H1 (cell line): Measurements from ENCODE around the gene MLC1. TPM values are rescaled to one million over a fixed set of nuclear protein-coding genes. Genes with fewer than 3 reads are reported as not detected.

ENCODE experiments used
- CTCF ChIA-PET: fragments of 300-600 bp; sonication (Branson Sonifier 250); formaldehyde crosslinking; loops from one replicate; lab custom pipeline; 2021; ENCODE audit not compliant: partially characterized antibody; lab: Charles Lee
- POLR2A ChIA-PET: fragments of 300-600 bp; sonication (Branson Sonifier 250); formaldehyde crosslinking; loops from one replicate; lab custom pipeline; 2021; ENCODE audit warnings: inconsistent platforms; ENCODE audit not compliant: partially characterized antibody; lab: Charles Lee
- DNase-seq, 2 experiments: peaks; one replicate each; pipeline versions ENCODE4 v3.0.0 to v3.0.0-alpha.2; 2010 to 2022; ENCODE audit warnings: low spot score in 2 of 2, low read depth in 1 of 2, mixed read lengths in 1 of 2
- FAIRE-seq: peaks from 2 replicates; lab custom pipeline; 2011; peaks lifted over from hg19 to GRCh38; lab: Jason Lieb, UNC
- H2AFZ ChIP-seq: 2 replicates; pipeline ENCODE4 v1.8.1; 2012; ENCODE audit warnings: low read length, inconsistent platforms
- H2AK5ac ChIP-seq: 2 replicates; pipeline ENCODE4 v1.6.1; 2013; ENCODE audit warnings: low read depth, low read length
- H2BK120ac ChIP-seq: replicated peaks from 2 replicates; pipeline ENCODE3; 2013; ENCODE audit warnings: low read depth, low read length, inconsistent platforms
- H2BK12ac ChIP-seq: 2 replicates; pipeline ENCODE4 v1.6.1; 2013; ENCODE audit warnings: low read depth, low read length
- H2BK15ac ChIP-seq: 2 replicates; pipeline ENCODE4 v1.6.1; 2013; ENCODE audit warnings: low read length
- H2BK20ac ChIP-seq: 2 replicates; pipeline ENCODE4 v1.6.1; 2013; ENCODE audit warnings: low read length
- H2BK5ac ChIP-seq: 2 replicates; pipeline ENCODE4 v1.6.1; 2013; ENCODE audit warnings: low read depth, low read length
- H3K14ac ChIP-seq: 2 replicates; pipeline ENCODE4 v1.6.1; 2013; ENCODE audit warnings: inconsistent platforms; ENCODE audit not compliant: insufficient read length
- H3K18ac ChIP-seq: 2 replicates; pipeline ENCODE4 v1.6.1; 2013; ENCODE audit warnings: low read length; ENCODE audit errors: extremely low read depth
- H3K23ac ChIP-seq: 2 replicates; pipeline ENCODE4 v1.6.1; 2013; ENCODE audit warnings: inconsistent platforms; ENCODE audit not compliant: insufficient read length
- H3K23me2 ChIP-seq: 2 replicates; pipeline ENCODE4 v1.6.1; 2013; ENCODE audit warnings: low read depth, low read length
- H3K27ac ChIP-seq: 2 replicates; pipeline ENCODE4 v1.6.1; 2011; ENCODE audit warnings: low read depth, low read length, inconsistent platforms
- H3K27me3 ChIP-seq, 4 experiments: replicated peaks in 1 of 4; 1 replicate in 1 of 4; 2 replicates in 3 of 4; pipeline versions ENCODE4 v1.6.1 to v1.8.1; 2011 to 2013; ENCODE audit warnings: low read length in 3 of 4, mild to moderate bottlenecking in 3 of 4, inconsistent platforms in 2 of 4, mixed read lengths in 2 of 4, moderate library complexity in 1 of 4; ENCODE audit not compliant: control insufficient read depth in 3 of 4, insufficient read depth in 3 of 4; ENCODE audit errors: extremely low read depth in 1 of 4
- H3K36me3 ChIP-seq, 4 experiments: 2 replicates each; pipeline versions ENCODE4 v1.6.1 to v1.8.1; 2011 to 2013; ENCODE audit warnings: mild to moderate bottlenecking in 4 of 4, low read length in 3 of 4, moderate library complexity in 2 of 4, control low read depth in 1 of 4, inconsistent platforms in 1 of 4; ENCODE audit not compliant: insufficient read depth in 4 of 4, control insufficient read depth in 2 of 4
- H3K4ac ChIP-seq: replicated peaks from 2 replicates; pipeline ENCODE3; 2013; ENCODE audit warnings: low read length, low read depth, mixed read lengths, inconsistent platforms; ENCODE audit not compliant: insufficient read length
- H3K4me1 ChIP-seq, 4 experiments: replicated peaks in 1 of 4; 1 replicate in 1 of 4; 2 replicates in 3 of 4; pipeline versions ENCODE4 v1.6.1 to v1.8.1; 2011 to 2013; ENCODE audit warnings: low read length in 3 of 4, inconsistent platforms in 2 of 4, mixed read lengths in 1 of 4; ENCODE audit not compliant: insufficient read depth in 4 of 4, control insufficient read depth in 3 of 4
- H3K4me2 ChIP-seq, 2 experiments: 2 replicates each; pipeline versions ENCODE4 v1.6.1 to v1.8.1; 2011 to 2013; ENCODE audit warnings: low read depth in 2 of 2, low read length in 2 of 2, control low read depth in 1 of 2, inconsistent platforms in 1 of 2, mild to moderate bottlenecking in 1 of 2; ENCODE audit not compliant: insufficient read depth in 1 of 2
- H3K4me3 ChIP-seq, 4 experiments: fragments of 200-600, 300-600 bp in 1 of 4; sonication (generic), shearing (Covaris generic), sonication (Bioruptor Twin) in 1 of 4; 2 replicates each; pipeline versions ENCODE4 v1.5.1 to v1.8.1; 2011 to 2016; ENCODE audit warnings: low read length in 4 of 4, low read depth in 3 of 4, control low read depth in 2 of 4, inconsistent platforms in 2 of 4, mild to moderate bottlenecking in 2 of 4, mixed read lengths in 1 of 4, moderate library complexity in 1 of 4; ENCODE audit not compliant: insufficient read depth in 2 of 4; ENCODE audit errors: extremely low read depth in 1 of 4
- H3K56ac ChIP-seq: replicated peaks from 2 replicates; pipeline ENCODE3; 2013; ENCODE audit warnings: low read depth, mild to moderate bottlenecking, mixed read lengths, low read length, inconsistent platforms; ENCODE audit not compliant: insufficient read length
- H3K79me1 ChIP-seq: 2 replicates; pipeline ENCODE4 v1.6.1; 2013; ENCODE audit warnings: low read depth, low read length, control low read depth
- H3K79me2 ChIP-seq, 2 experiments: 2 replicates each; pipeline versions ENCODE4 v1.6.1 to v1.8.1; 2012 to 2013; ENCODE audit warnings: low read length in 2 of 2, mild to moderate bottlenecking in 2 of 2, inconsistent platforms in 1 of 2; ENCODE audit not compliant: insufficient read depth in 2 of 2, control insufficient read depth in 1 of 2
- H3K9ac ChIP-seq, 4 experiments: replicated peaks in 1 of 4; 1 replicate in 1 of 4; 2 replicates in 3 of 4; pipeline versions ENCODE4 v1.6.1 to v1.8.1; 2011 to 2013; ENCODE audit warnings: low read depth in 3 of 4, low read length in 3 of 4, control low read depth in 2 of 4, mild to moderate bottlenecking in 2 of 4, moderate library complexity in 2 of 4, inconsistent platforms in 1 of 4; ENCODE audit errors: extremely low read depth in 1 of 4
- H3K9me3 ChIP-seq, 2 experiments: 2 replicates each; pipeline versions ENCODE4 v1.6.1 to v1.8.1; 2012 to 2013; ENCODE audit warnings: mild to moderate bottlenecking in 2 of 2, moderate library complexity in 2 of 2, control low read depth in 1 of 2, inconsistent platforms in 1 of 2, low read depth in 1 of 2, low read length in 1 of 2, mixed read lengths in 1 of 2; ENCODE audit not compliant: insufficient read depth in 2 of 2
- H4K20me1 ChIP-seq, 2 experiments: replicated peaks in 1 of 2; 2 replicates each; pipeline versions ENCODE3 to v1.8.1; 2011 to 2013; ENCODE audit warnings: inconsistent platforms in 2 of 2, low read length in 2 of 2, mild to moderate bottlenecking in 1 of 2; ENCODE audit not compliant: insufficient read depth in 2 of 2, control insufficient read depth in 1 of 2
- H4K5ac ChIP-seq: 2 replicates; pipeline ENCODE4 v1.6.1; 2013; ENCODE audit warnings: low read length, low read depth, mixed read lengths, inconsistent platforms; ENCODE audit not compliant: insufficient read length
- H4K8ac ChIP-seq: 2 replicates; pipeline ENCODE4 v1.8.0; 2013; ENCODE audit warnings: mild to moderate bottlenecking, moderate library complexity, low read length, inconsistent platforms; ENCODE audit not compliant: insufficient read depth; ENCODE audit errors: extremely low read depth
- H4K91ac ChIP-seq: replicated peaks from 2 replicates; pipeline ENCODE3; 2013; ENCODE audit warnings: low read length, mixed read lengths, inconsistent platforms; ENCODE audit not compliant: insufficient read length
- ATF3 ChIP-seq: IDR thresholded peaks from 2 replicates; pipeline ENCODE4 v1.6.1; 2011; ENCODE audit warnings: low read depth, mild to moderate bottlenecking, low read length; ENCODE audit not compliant: insufficient read depth
- BACH1 ChIP-seq: IDR thresholded peaks from 2 replicates; pipeline ENCODE4 v1.6.1; 2012; ENCODE audit warnings: low read length, improper control_type of control experiment
- E2F6 ChIP-seq: IDR thresholded peaks from 2 replicates; pipeline ENCODE4 v1.6.1; 2012; ENCODE audit warnings: inconsistent platforms
- GABPA ChIP-seq: IDR thresholded peaks from 2 replicates; pipeline ENCODE4 v1.6.1; 2011; ENCODE audit warnings: mild to moderate bottlenecking, low read length, moderate library complexity, borderline replicate concordance; ENCODE audit not compliant: insufficient read depth
- HDAC6 ChIP-seq: IDR thresholded peaks from one replicate; pipeline ENCODE4 v1.7.1; 2012; ENCODE audit warnings: low read depth, mild to moderate bottlenecking, inconsistent platforms, low read length, moderate library complexity
- MAX ChIP-seq: IDR thresholded peaks from 2 replicates; pipeline ENCODE4 v1.6.1; 2012; ENCODE audit warnings: inconsistent platforms
- RXRA ChIP-seq: IDR thresholded peaks from 2 replicates; pipeline ENCODE4 v1.6.1; 2011; ENCODE audit warnings: low read depth, mild to moderate bottlenecking, low read length, moderate library complexity; ENCODE audit not compliant: insufficient read depth
- SIRT6 ChIP-seq: IDR thresholded peaks from one replicate; pipeline ENCODE4 v1.7.1; 2012; ENCODE audit warnings: low read length, inconsistent platforms
- SP2 ChIP-seq: IDR thresholded peaks from 2 replicates; pipeline ENCODE4 v1.6.1; 2012; ENCODE audit warnings: mild to moderate bottlenecking, low read length, inconsistent platforms
- SRF ChIP-seq: IDR thresholded peaks from 2 replicates; pipeline ENCODE4 v1.6.1; 2011; ENCODE audit warnings: mild to moderate bottlenecking, low read depth, low read length, moderate library complexity
- YY1 ChIP-seq: IDR thresholded peaks from 2 replicates; pipeline ENCODE4 v1.6.1; 2011; ENCODE audit warnings: low read depth, mild to moderate bottlenecking, low read length
- WGBS, 2 experiments: shearing (Covaris generic) in 1 of 2; methylation state at CpG; one replicate each; pipeline versions ENCODE4 v1.1.6 to v1.1.7; 2013 to 2015; ENCODE audit warnings: low lambda C conversion rate in 2 of 2, mixed read lengths in 2 of 2, inconsistent platforms in 1 of 2, low coverage in 1 of 2, missing lambda C conversion rate in 1 of 2; ENCODE audit not compliant: insufficient replicate concordance in 2 of 2, insufficient coverage in 1 of 2, insufficient read length in 1 of 2; ENCODE audit errors: extremely low coverage in 1 of 2, missing lambda C conversion rate in 1 of 2; 5-methylcytosine and 5-hydroxymethylcytosine counted together
- polyA plus RNA-seq, 7 experiments: library from polyadenylated mRNA; depleted of rRNA in 3 of 7; stranded (reverse) in 5 of 7; unstranded in 2 of 7; fragments of >200 nt in 5 of 7; fragments of 200-250 nt in 2 of 7; gene quantifications; 1 replicate in 5 of 7; 2 replicates in 1 of 7; 4 replicates in 1 of 7; pipeline versions ENCODE4 v1.2.1 to v1.2.3, GENCODE V29; 2011 to 2013; ENCODE audit warnings: missing spikeins in 2 of 7, mixed read lengths in 2 of 7
- total RNA-seq: library from RNA; stranded (reverse); fragmentation: NEBNext Ultra II Directional; extraction: Animal tissue kit (Norgen Biotek cat#: 25700); gene quantifications from 2 replicates; pipeline ENCODE4 v1.2.1, GENCODE V29; 2021

MLC1 gene
- total and polyA plus RNA-seq, 2 of the 8 experiments (the other 6 are each of a cell fraction or from before 2014, with no cell fraction given) = 0.20 TPM; not detected in 1

- TF ChIP-seq SP2 (no peak), GABPA (no peak), SIRT6 (no peak), HDAC6 (no peak), YY1 (no peak), MAX (no peak), SRF (no peak), RXRA (no peak), E2F6 (no peak), BACH1 (no peak), ATF3 (no peak)
- FAIRE-seq = no peak
- H2BK20ac ChIP-seq = no peak overlapping the region
These were observed 36.0 kb upstream of the MLC1 start for GRCh38 chr22:50121202-50121740.

More at GRCh38 chr22:50121202-50121740, 36.0 kb upstream of the MLC1 start:
- no peak overlapping the region for H2BK120ac ChIP-seq
- H3K4me2 ChIP-seq = no peak overlapping the region
- no peak overlapping the region for H2AK5ac ChIP-seq
- no peaks in the 10 kb centered on the region for H3K9me3 ChIP-seq
- H3K27ac ChIP-seq = no peak overlapping the region
- no peak overlapping the region for H2BK15ac ChIP-seq
- no peak overlapping the region for H3K9ac ChIP-seq
- no peaks in the 10 kb centered on the region for H3K23me2 ChIP-seq
- H4K8ac ChIP-seq = no peak overlapping the region
- no peak overlapping the region for H3K4me3 ChIP-seq
- no peaks in the 10 kb centered on the region for H3K79me2 ChIP-seq
- no peak overlapping the region for H2AFZ ChIP-seq
- 84% methylated on average over 11 of the region's 11 CpGs; no CpG with 5 or more reads in 1 of the 2 experiments for WGBS, 2 experiments
- no peaks in the 10 kb centered on the region for H3K36me3 ChIP-seq
- no peak overlapping the region for H2BK5ac ChIP-seq
- no peaks in the 10 kb centered on the region for H4K20me1 ChIP-seq
- H4K91ac ChIP-seq = no peak overlapping the region
- no peaks in the 10 kb centered on the region for H3K4me1 ChIP-seq
- no peak overlapping the region for H3K56ac ChIP-seq
- ChIA-PET CTCF (no interaction called here), POLR2A (no interaction called here)
- no peak overlapping the region for H2BK12ac ChIP-seq
- H4K5ac ChIP-seq = no peak overlapping the region
- no peak overlapping the region for H3K14ac ChIP-seq
- no peak overlapping the region for H3K4ac ChIP-seq
- H3K18ac ChIP-seq = no peak overlapping the region
- H3K79me1 ChIP-seq = no peaks in the 10 kb centered on the region
- no peak overlapping the region for H3K23ac ChIP-seq
- H3K27me3 ChIP-seq = peaks cover 0 to 3% (median 1%) of the 10 kb centered on the region in 4 experiments; a peak in 3 of 7 replicates
- DNase-seq = no peak
